IMR-90 (cell line): ENCODE measurements around the gene ZBED1. TPM values are rescaled to one million over a fixed set of nuclear protein-coding genes. Genes with fewer than 3 reads are reported as not detected.
"Not testable (repeated sequence)": the region's sequence is repeated elsewhere in the genome, so short reads cannot be mapped to it uniquely, and the experiment has no call there.

Experiments
- ATAC-seq: fragments of 200-7000 bp; cut with Tn5 transposase; 2 replicates; pipeline ENCODE4 v1.9.1; 2020; ENCODE audit warnings: low read depth, mild to moderate bottlenecking, moderate library complexity
- BruUV-seq: library from RNA; stranded (reverse); fragments of 400-500 nt; replicated peaks from 2 replicates; lab custom pipeline; 2021; lab: Mats Ljungman, UMichigan
- CTCF ChIA-PET: fragments of 300-600 bp; formaldehyde crosslinking; extraction: SDS; loops from one replicate; lab custom pipeline; 2021; ENCODE audit warnings: antibody characterized with exemption; lab: Yijun Ruan, JAX
- POLR2A ChIA-PET: fragments of 300-600 bp; sonication (Branson Sonifier 250); formaldehyde crosslinking; loops from one replicate; lab custom pipeline; 2022; ENCODE audit warnings: antibody characterized with exemption; ENCODE audit not compliant: unreplicated experiment; lab: Charles Lee
- DNase-seq: peaks from one replicate; pipeline ENCODE4 v3.0.0; 2013
- H2AFZ ChIP-seq: replicated peaks from 2 replicates; pipeline ENCODE3; 2013; ENCODE audit warnings: low read length, mild to moderate bottlenecking; ENCODE audit not compliant: poor library complexity
- H2AK5ac ChIP-seq: 2 replicates; pipeline ENCODE4 v1.6.1; 2013; ENCODE audit warnings: low read depth, low read length, inconsistent platforms
- H2AK9ac ChIP-seq: replicated peaks from 2 replicates; pipeline ENCODE3; 2013; ENCODE audit warnings: mild to moderate bottlenecking, low read depth, low read length, moderate library complexity; ENCODE audit not compliant: poor library complexity
- H2BK120ac ChIP-seq: 2 replicates; pipeline ENCODE4 v1.6.1; 2013; ENCODE audit warnings: low read depth, low read length, inconsistent platforms
- H2BK15ac ChIP-seq: 3 replicates; pipeline ENCODE4 v1.6.1; 2013; ENCODE audit warnings: low read depth, low read length, inconsistent platforms
- H2BK20ac ChIP-seq: 2 replicates; pipeline ENCODE4 v1.6.1; 2013; ENCODE audit warnings: low read depth, mild to moderate bottlenecking, inconsistent platforms, low read length, moderate library complexity
- H2BK5ac ChIP-seq: 2 replicates; pipeline ENCODE4 v1.6.1; 2013; ENCODE audit warnings: mild to moderate bottlenecking, low read depth, low read length, inconsistent platforms; ENCODE audit not compliant: poor library complexity, severe bottlenecking
- H3K14ac ChIP-seq: replicated peaks from 2 replicates; pipeline ENCODE4 v1.6.1; 2013; ENCODE audit warnings: low read depth, low read length, inconsistent platforms
- H3K18ac ChIP-seq: 2 replicates; pipeline ENCODE4 v1.6.1; 2013; ENCODE audit warnings: low read depth, low read length, control low read depth
- H3K23ac ChIP-seq: 2 replicates; pipeline ENCODE4 v1.6.1; 2013; ENCODE audit warnings: low read depth, low read length, inconsistent platforms
- H3K27ac ChIP-seq: 2 replicates; pipeline ENCODE4 v1.5.1; 2013; ENCODE audit warnings: mild to moderate bottlenecking, control low read depth, low read length; ENCODE audit not compliant: insufficient read depth
- H3K27me3 ChIP-seq: 2 replicates; pipeline ENCODE4 v1.6.1; 2013; ENCODE audit warnings: low read length; ENCODE audit not compliant: control insufficient read depth, insufficient read depth
- H3K36me3 ChIP-seq: 2 replicates; pipeline ENCODE4 v1.6.1; 2013; ENCODE audit warnings: low read length, mixed read lengths; ENCODE audit not compliant: control insufficient read depth, insufficient read depth
- H3K4ac ChIP-seq: 2 replicates; pipeline ENCODE4 v1.6.1; 2013; ENCODE audit warnings: low read depth, low read length, inconsistent platforms
- H3K4me1 ChIP-seq: 2 replicates; pipeline ENCODE4 v1.6.1; 2013; ENCODE audit warnings: low read length, mixed read lengths; ENCODE audit not compliant: control insufficient read depth, insufficient read depth
- H3K4me2 ChIP-seq: 2 replicates; pipeline ENCODE4 v1.6.1; 2013; ENCODE audit warnings: low read depth, mild to moderate bottlenecking, control low read depth, low read length, moderate library complexity
- H3K4me3 ChIP-seq: 2 replicates; pipeline ENCODE4 v1.5.1; 2013; ENCODE audit warnings: low read depth, mild to moderate bottlenecking, control low read depth, low read length, moderate library complexity; ENCODE audit not compliant: insufficient read depth
- H3K56ac ChIP-seq: 2 replicates; pipeline ENCODE4 v1.6.1; 2013; ENCODE audit warnings: low read length, inconsistent platforms; ENCODE audit not compliant: insufficient read depth; ENCODE audit errors: extremely low read depth
- H3K79me1 ChIP-seq, 2 experiments: 2 replicates each; pipeline ENCODE4 v1.6.1; 2013; ENCODE audit warnings: low read length in 2 of 2, inconsistent platforms in 1 of 2, low read depth in 1 of 2
- H3K9ac ChIP-seq: 2 replicates; pipeline ENCODE4 v1.6.1; 2013; ENCODE audit warnings: low read depth, low read length, control low read depth
- H3K9me1 ChIP-seq: 2 replicates; pipeline ENCODE4 v1.6.1; 2013; ENCODE audit warnings: low read length, inconsistent platforms; ENCODE audit not compliant: insufficient read depth
- H3K9me3 ChIP-seq: 2 replicates; pipeline ENCODE4 v1.6.1; 2013; ENCODE audit warnings: low read length; ENCODE audit not compliant: control insufficient read depth, insufficient read depth
- H4K20me1 ChIP-seq: 2 replicates; pipeline ENCODE4 v1.6.1; 2013; ENCODE audit warnings: low read length, inconsistent platforms; ENCODE audit not compliant: insufficient read depth
- H4K5ac ChIP-seq: 2 replicates; pipeline ENCODE4 v1.6.1; 2013; ENCODE audit warnings: mild to moderate bottlenecking, low read depth, low read length, control low read depth
- H4K8ac ChIP-seq, 2 experiments: 2 replicates each; pipeline ENCODE4 v1.6.1; 2013; ENCODE audit warnings: low read depth in 2 of 2, low read length in 2 of 2, control low read depth in 1 of 2, inconsistent platforms in 1 of 2
- H4K91ac ChIP-seq: 2 replicates; pipeline ENCODE4 v1.6.1; 2013; ENCODE audit warnings: low read depth, low read length, inconsistent platforms; ENCODE audit not compliant: insufficient read depth
- WGBS, 2 experiments: methylation state at CpG; one replicate each; pipeline versions ENCODE4 v1.1.5 to v1.1.7; 2013; ENCODE audit warnings: missing lambda C conversion rate in 2 of 2; ENCODE audit not compliant: insufficient read length in 1 of 2; ENCODE audit errors: extremely low coverage in 2 of 2; 5-methylcytosine and 5-hydroxymethylcytosine counted together
- dilution Hi-C: fragments of 300-500 bp; cut with HindIII; formaldehyde crosslinking; loops from one replicate; pipeline ENCODE4 v1.14.3; 2018; ENCODE audit warnings: low sequenced_read_pairs; ENCODE audit not compliant: unreplicated experiment
- in situ Hi-C: fragments of 300-500 bp; cut with MboI; formaldehyde crosslinking; loops from 3 replicates; pipeline ENCODE4 v1.14.3; 2019; ENCODE audit warnings: low sequenced_read_pairs, inconsistent platforms, mixed read lengths
- intact Hi-C: fragments of 100-400 bp; cut with micrococcal nuclease; formaldehyde crosslinking; loops from 2 replicates; pipeline ENCODE4 v1.10.0; 2022
- polyA plus RNA-seq, 3 experiments: library from polyadenylated mRNA; depleted of rRNA; stranded (reverse); fragments of >200 nt; gene quantifications; 2 replicates each; pipeline ENCODE4 v1.2.3, GENCODE V29; 2012; ENCODE audit warnings: low replicate concordance in 1 of 3
- total RNA-seq: library from RNA; depleted of rRNA; stranded (reverse); fragments of >200 nt; gene quantifications from 2 replicates; pipeline ENCODE4 v1.2.3, GENCODE V29; 2012

The ZBED1 gene
- total and polyA plus RNA-seq, 2 of the 4 experiments (the other 2 are of a cell fraction): 13.1 to 21.5 TPM

GRCh38 chrX:2479982-2480381, 20.8 kb downstream of the ZBED1 start:
- Histone ChIP-seq H4K20me1 (peaks cover 43% of the 10 kb centered on the region), H3K4me1 (peaks cover 11% of the 10 kb centered on the region), H3K79me1 (peaks cover 36 to 56% of the 10 kb centered on the region in 2 experiments), H3K9me1 (peaks cover 19% of the 10 kb centered on the region)
- H3K9ac ChIP-seq, H3K56ac ChIP-seq, DNase-seq, H2AFZ ChIP-seq, H2BK20ac ChIP-seq, H3K4me3 ChIP-seq, H3K18ac ChIP-seq, H3K23ac ChIP-seq, CTCF ChIA-PET, H3K14ac ChIP-seq, ATAC-seq, H4K91ac ChIP-seq, H4K8ac ChIP-seq, H3K4ac ChIP-seq, H2BK5ac ChIP-seq, dilution Hi-C loops, POLR2A ChIA-PET, H3K9me3 ChIP-seq, intact Hi-C loops, H3K27me3 ChIP-seq, H2BK120ac ChIP-seq, H3K27ac ChIP-seq, H2BK15ac ChIP-seq, H2AK9ac ChIP-seq, H3K36me3 ChIP-seq, H2AK5ac ChIP-seq, H3K4me2 ChIP-seq, H4K5ac ChIP-seq, in situ Hi-C loops, BruUV-seq: not testable (repeated sequence)
- WGBS, 2 experiments: 100% methylated on average over 2 of the region's 5 CpGs; no CpG with 5 or more reads in 1 of the 2 experiments
